AG04449 (cell line): ENCODE measurements around the gene RNF138.
"Not testable (repeated sequence)": the region's sequence is repeated elsewhere in the genome, so short reads cannot be mapped to it uniquely, and the experiment has no call there.

Experiments
- CTCF ChIA-PET: fragments of 350-600 bp; formaldehyde crosslinking; extraction: SDS; loops from one replicate; lab custom pipeline; 2021; ENCODE audit warnings: antibody characterized with exemption; lab: Yijun Ruan, JAX
- POLR2A ChIA-PET: fragments of 400-600, 350-600 bp; formaldehyde crosslinking; extraction: SDS; loops from one replicate; lab custom pipeline; 2020; ENCODE audit warnings: antibody characterized with exemption, inconsistent platforms; lab: Yijun Ruan, JAX
- DNase-seq: peaks from one replicate; pipeline ENCODE4 v3.0.0-alpha.2; 2010; ENCODE audit warnings: low read depth, low spot score
- H3K4me3 ChIP-seq: 2 replicates; pipeline ENCODE4 v1.5.1; 2011; ENCODE audit warnings: low read depth, mild to moderate bottlenecking, control low read depth, low read length
- TF ChIP-seq, protein P1 (sequence below): IDR thresholded peaks from one replicate; pipeline ENCODE4 v1.5.1; 2011; ENCODE audit warnings: mild to moderate bottlenecking, moderate library complexity, low read length, control low read depth, inconsistent platforms; ENCODE audit not compliant: insufficient read depth; ENCODE audit errors: missing control alignments

The RNF138 gene

DNA sequence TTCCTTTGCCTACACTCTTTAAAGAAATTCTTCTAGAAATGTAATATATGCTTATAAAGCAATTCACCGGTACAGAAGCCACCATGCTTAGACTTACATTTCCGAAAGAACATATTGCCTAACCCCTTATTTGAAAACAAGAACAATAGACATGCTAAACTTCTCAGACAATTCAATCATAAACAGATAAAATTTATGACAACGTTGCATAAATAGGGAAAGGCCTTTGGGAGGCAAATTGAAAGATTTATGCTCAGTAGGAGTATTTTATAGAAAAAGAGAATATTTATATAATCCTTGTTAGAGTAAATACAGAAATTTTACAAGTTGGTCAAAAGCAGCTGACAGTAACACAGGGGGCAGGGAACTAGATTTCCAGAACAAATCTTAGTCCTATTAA lies 82.0 kb downstream of the RNF138 start:
- TF ChIP-seq, protein P1, sequence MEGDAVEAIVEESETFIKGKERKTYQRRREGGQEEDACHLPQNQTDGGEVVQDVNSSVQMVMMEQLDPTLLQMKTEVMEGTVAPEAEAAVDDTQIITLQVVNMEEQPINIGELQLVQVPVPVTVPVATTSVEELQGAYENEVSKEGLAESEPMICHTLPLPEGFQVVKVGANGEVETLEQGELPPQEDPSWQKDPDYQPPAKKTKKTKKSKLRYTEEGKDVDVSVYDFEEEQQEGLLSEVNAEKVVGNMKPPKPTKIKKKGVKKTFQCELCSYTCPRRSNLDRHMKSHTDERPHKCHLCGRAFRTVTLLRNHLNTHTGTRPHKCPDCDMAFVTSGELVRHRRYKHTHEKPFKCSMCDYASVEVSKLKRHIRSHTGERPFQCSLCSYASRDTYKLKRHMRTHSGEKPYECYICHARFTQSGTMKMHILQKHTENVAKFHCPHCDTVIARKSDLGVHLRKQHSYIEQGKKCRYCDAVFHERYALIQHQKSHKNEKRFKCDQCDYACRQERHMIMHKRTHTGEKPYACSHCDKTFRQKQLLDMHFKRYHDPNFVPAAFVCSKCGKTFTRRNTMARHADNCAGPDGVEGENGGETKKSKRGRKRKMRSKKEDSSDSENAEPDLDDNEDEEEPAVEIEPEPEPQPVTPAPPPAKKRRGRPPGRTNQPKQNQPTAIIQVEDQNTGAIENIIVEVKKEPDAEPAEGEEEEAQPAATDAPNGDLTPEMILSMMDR: no peak
- POLR2A ChIA-PET: no interaction called here
- H3K4me3 ChIP-seq: no peak overlapping the region
- DNase-seq: no peak
- CTCF ChIA-PET: no interaction called here

DNA sequence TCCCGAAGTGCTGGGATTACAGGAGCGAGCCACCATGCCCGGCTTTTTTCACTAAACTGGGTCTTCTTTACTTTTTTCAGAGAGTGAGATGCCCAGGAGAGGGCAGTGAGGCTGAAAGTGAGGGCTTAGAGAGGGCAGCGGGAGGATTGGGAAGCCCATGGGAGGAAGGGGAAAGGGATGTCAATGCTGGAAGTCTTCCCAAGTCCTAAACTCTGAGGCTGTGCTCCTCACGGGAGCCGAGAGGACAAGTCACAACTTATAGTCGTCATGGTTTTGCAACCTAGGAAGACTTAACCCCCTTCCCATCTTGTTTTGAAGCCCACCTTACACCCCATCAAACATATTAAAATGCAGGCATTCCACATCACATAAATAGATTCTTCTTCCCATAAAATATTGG lies 83.0 kb downstream of the RNF138 start:
- ChIA-PET POLR2A (no interaction called here), CTCF (interaction anchor here (0.6 kb wide), 1 partner anchor 377 kb away, joined by 3 read pairs; no protein-coding TSS in a partner anchor)
- H3K4me3 ChIP-seq: no peak overlapping the region
- DNase-seq: no peak
- TF ChIP-seq, protein P1: no peak

DNA sequence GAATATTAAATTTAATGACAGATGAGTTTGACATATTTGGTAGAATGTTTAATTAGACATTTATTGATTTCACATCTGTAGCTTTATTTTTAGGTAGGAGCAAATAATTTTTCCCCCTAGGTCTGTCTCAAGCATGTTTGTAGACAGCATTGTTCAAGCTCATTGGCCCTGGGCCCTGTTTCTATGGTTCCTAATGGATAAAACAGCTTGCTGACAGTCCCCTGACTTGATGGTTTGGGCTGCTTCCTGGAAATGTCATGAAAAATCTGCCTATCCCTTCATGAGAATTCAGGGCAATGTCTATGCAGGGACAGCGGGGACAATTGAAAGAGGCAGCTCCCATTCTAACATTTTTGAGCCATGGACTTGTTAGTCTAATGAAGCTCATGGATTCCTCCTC lies 83.6 kb downstream of the RNF138 start:
- CTCF ChIA-PET: interaction anchor here (0.6 to 1.0 kb wide), 2 partner anchors 49 to 377 kb away, joined by 3 read pairs; no protein-coding TSS in a partner anchor
- POLR2A ChIA-PET: no interaction called here
- TF ChIP-seq, protein P1: no peak
- H3K4me3 ChIP-seq: no peak overlapping the region
- no peak for DNase-seq

- CTCF ChIA-PET, H3K4me3 ChIP-seq, DNase-seq, POLR2A ChIA-PET: not testable (repeated sequence)
Measured at GRCh38 chr18:32176745-32177144, 85.1 kb downstream of the RNF138 start.

DNA sequence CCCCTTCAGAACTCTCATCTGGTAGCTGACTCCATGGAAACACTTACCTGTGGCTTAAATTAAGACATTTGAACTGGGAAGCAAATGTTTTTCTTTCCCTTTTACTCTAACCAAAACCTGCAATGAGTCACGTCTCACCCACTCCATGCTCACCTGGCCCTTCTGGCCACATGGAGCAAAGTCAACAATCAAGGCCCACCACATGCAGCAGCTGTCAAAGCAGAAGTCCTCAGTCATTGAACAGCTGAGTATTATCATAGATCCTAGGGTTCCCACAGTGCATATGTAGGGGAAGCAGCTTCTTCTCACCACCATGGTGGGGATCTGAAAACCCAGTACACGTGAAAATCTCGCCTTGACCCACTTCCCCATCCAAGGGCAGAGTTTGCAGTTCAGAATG lies 85.9 kb downstream of the RNF138 start:
- no peak for DNase-seq
- TF ChIP-seq, protein P1: no peak

More for the DNA sequence above, 85.9 kb downstream of the RNF138 start:
- ChIA-PET CTCF (no interaction called here), POLR2A (no interaction called here)
- H3K4me3 ChIP-seq: no peak overlapping the region
